K562 (cell line): ENCODE data around the gene LAMTOR4. TPM values are rescaled to one million over a fixed set of nuclear protein-coding genes. Genes with fewer than 3 reads are reported as not detected.

Source experiments
- NFRKB ChIP-seq: fragments of 450-650 bp; IDR thresholded peaks from 2 replicates; pipeline ENCODE4 v1.6.1; 2016; ENCODE audit warnings: low read depth
- RNF2 ChIP-seq: sonication (generic); IDR thresholded peaks from 2 replicates; pipeline ENCODE4 v1.6.1; 2016
- TSC22D4 ChIP-seq: fragments of 450-650 bp; IDR thresholded peaks from 2 replicates; pipeline ENCODE4 v1.6.1; 2016; ENCODE audit warnings: missing genetic modification characterization, missing biosample characterization, control low read depth
- XRCC4 ChIP-seq: IDR thresholded peaks from one replicate; pipeline ENCODE4 v1.6.1; 2011; ENCODE audit not compliant: insufficient read depth, insufficient read length; ENCODE audit errors: extremely low read depth
- YBX1 ChIP-seq: fragments of 450-650 bp; IDR thresholded peaks from 2 replicates; pipeline ENCODE4 v1.7.1; 2016; ENCODE audit warnings: mild to moderate bottlenecking
- ZNF174 ChIP-seq: fragments of 250-450 bp; sonication (Bioruptor Pico); IDR thresholded peaks from 2 replicates; pipeline ENCODE4 v1.4.0; 2020; ENCODE audit warnings: mild to moderate bottlenecking
- ZNF23 ChIP-seq: fragments of 250-450 bp; sonication (Bioruptor Pico); IDR thresholded peaks from 2 replicates; pipeline ENCODE4 v1.4.0; 2020; ENCODE audit warnings: mild to moderate bottlenecking
- ZNF282 ChIP-seq: sonication (generic); formaldehyde crosslinking; IDR thresholded peaks from 2 replicates; pipeline ENCODE4 v1.8.1; 2023; ENCODE audit warnings: missing genetic modification reagents
- polyA plus RNA-seq, 8 experiments: library from polyadenylated mRNA; depleted of rRNA in 4 of 8; stranded (reverse) in 5 of 8; unstranded in 3 of 8; fragments of >200 nt; fragmentation: Nextera tagmentation in 2 of 8; fragmentation: Illumina TruSeq in 1 of 8; extraction: Ambion mirVana in 2 of 8; extraction: Trizol in 1 of 8; gene quantifications; 2 replicates each; pipeline versions ENCODE4 v1.2.1 to v1.2.3, GENCODE V29; 2011 to 2014; ENCODE audit warnings: inconsistent platforms in 1 of 8, missing spikeins in 1 of 8
- total RNA-seq, 7 experiments: library from RNA; depleted of rRNA in 6 of 7; stranded (reverse); fragments of >200 nt in 6 of 7; fragmentation: Illumina TruSeq in 2 of 7; extraction: Trizol in 2 of 7; gene quantifications; 2 replicates each; pipeline versions ENCODE4 v1.2.1 to v1.2.3, GENCODE V29; 2011 to 2021; ENCODE audit warnings: low replicate concordance in 1 of 7
- TF ChIP-seq, protein P1 (sequence below), 2 experiments: fragments of 450-650 bp; formaldehyde crosslinking in 1 of 2; IDR thresholded peaks; 2 replicates each; pipeline versions ENCODE4 v1.4.0 to v1.6.1; 2014 to 2020; ENCODE audit warnings: mild to moderate bottlenecking in 2 of 2, borderline replicate concordance in 1 of 2, low read depth in 1 of 2
- TF ChIP-seq, protein P2 (sequence below): fragments of 250-450 bp; sonication (Bioruptor Pico); IDR thresholded peaks from 2 replicates; pipeline ENCODE4 v1.8.0; 2021; ENCODE audit warnings: moderate library complexity, mild to moderate bottlenecking, inconsistent platforms
- TF ChIP-seq, protein P3 (sequence below), 3 experiments: fragments of 200-800 bp in 1 of 3; fragments of 250-450 bp in 1 of 3; fragments of 450-650 bp in 1 of 3; sonication (Bioruptor Pico) in 1 of 3; sonication (Bioruptor generic) in 1 of 3; formaldehyde crosslinking in 1 of 3; IDR thresholded peaks; 2 replicates each; pipeline versions ENCODE4 v1.6.1 to v1.8.0; 2016 to 2022; ENCODE audit warnings: mild to moderate bottlenecking in 2 of 3, missing genetic modification characterization in 2 of 3, missing compliant biosample characterization in 1 of 3, moderate library complexity in 1 of 3

Gene LAMTOR4
- total and polyA plus RNA-seq, 9 of the 15 experiments (the other 6 are each of a cell fraction or from before 2014, with no cell fraction given), result 79.6 to 314 (median 195) TPM

DNA sequence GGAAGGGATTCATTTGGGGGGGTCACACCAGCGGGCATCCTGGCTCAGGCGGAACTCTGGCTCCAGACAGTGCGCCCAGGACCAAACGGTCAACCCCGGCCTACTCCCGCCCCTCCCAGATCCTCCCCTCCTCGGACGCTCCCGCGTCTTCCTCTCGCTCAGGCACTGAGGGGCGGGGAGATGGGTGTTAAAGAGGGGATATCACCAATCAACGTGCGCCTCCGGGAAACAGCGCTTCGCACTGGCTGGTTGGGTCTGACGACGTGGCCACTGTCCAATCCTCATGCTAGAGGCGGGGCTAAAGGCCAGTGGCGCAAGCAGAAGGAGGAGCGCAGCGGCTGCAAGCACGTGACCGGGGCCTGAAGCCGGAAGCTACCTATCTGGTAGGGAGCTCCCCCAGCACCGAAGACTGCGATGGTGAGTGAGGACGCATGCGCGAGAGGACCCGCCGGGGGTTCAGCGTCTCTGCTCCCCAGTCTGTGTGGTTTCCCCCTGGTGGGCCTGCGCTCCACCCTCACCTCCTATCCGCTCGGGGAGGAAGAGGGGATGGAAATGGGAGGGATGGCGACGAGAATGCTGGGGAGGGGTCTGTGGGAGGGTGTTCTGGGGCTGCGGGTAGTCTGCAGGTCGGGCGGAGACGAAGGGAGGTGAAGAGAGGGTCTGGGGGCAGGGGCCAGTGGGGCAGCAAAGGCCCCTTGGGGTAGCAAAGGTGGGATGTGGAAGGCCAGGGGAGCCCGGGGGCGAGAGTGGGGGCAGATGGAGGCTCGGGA, at the start of gene LAMTOR4 (continued):
- TF ChIP-seq, protein P1, sequence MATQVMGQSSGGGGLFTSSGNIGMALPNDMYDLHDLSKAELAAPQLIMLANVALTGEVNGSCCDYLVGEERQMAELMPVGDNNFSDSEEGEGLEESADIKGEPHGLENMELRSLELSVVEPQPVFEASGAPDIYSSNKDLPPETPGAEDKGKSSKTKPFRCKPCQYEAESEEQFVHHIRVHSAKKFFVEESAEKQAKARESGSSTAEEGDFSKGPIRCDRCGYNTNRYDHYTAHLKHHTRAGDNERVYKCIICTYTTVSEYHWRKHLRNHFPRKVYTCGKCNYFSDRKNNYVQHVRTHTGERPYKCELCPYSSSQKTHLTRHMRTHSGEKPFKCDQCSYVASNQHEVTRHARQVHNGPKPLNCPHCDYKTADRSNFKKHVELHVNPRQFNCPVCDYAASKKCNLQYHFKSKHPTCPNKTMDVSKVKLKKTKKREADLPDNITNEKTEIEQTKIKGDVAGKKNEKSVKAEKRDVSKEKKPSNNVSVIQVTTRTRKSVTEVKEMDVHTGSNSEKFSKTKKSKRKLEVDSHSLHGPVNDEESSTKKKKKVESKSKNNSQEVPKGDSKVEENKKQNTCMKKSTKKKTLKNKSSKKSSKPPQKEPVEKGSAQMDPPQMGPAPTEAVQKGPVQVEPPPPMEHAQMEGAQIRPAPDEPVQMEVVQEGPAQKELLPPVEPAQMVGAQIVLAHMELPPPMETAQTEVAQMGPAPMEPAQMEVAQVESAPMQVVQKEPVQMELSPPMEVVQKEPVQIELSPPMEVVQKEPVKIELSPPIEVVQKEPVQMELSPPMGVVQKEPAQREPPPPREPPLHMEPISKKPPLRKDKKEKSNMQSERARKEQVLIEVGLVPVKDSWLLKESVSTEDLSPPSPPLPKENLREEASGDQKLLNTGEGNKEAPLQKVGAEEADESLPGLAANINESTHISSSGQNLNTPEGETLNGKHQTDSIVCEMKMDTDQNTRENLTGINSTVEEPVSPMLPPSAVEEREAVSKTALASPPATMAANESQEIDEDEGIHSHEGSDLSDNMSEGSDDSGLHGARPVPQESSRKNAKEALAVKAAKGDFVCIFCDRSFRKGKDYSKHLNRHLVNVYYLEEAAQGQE (IDR thresholded peaks at IDR 0.05; ENCODE audit: borderline replicate concordance), result peak; percentile 82
- TF ChIP-seq, protein P1 (CRISPR knock-in tag; IDR thresholded peaks at IDR 0.05; ENCODE audit: low read depth), result no peak
- TF ChIP-seq, protein P2, sequence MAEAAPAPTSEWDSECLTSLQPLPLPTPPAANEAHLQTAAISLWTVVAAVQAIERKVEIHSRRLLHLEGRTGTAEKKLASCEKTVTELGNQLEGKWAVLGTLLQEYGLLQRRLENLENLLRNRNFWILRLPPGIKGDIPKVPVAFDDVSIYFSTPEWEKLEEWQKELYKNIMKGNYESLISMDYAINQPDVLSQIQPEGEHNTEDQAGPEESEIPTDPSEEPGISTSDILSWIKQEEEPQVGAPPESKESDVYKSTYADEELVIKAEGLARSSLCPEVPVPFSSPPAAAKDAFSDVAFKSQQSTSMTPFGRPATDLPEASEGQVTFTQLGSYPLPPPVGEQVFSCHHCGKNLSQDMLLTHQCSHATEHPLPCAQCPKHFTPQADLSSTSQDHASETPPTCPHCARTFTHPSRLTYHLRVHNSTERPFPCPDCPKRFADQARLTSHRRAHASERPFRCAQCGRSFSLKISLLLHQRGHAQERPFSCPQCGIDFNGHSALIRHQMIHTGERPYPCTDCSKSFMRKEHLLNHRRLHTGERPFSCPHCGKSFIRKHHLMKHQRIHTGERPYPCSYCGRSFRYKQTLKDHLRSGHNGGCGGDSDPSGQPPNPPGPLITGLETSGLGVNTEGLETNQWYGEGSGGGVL (CRISPR knock-in tag), result no peak
- no peak for TF ChIP-seq ZNF282 (CRISPR knock-in tag)
- TF ChIP-seq ZNF174 (CRISPR knock-in tag), result no peak
- no peak for TF ChIP-seq ZNF23 (CRISPR knock-in tag)
- TF ChIP-seq XRCC4, result no peak
- TF ChIP-seq YBX1, result no peak
- 0 out of 2 replicates have a peak, but pooled peaks have one; percentile 11 for TF ChIP-seq NFRKB
- TF ChIP-seq, protein P3, sequence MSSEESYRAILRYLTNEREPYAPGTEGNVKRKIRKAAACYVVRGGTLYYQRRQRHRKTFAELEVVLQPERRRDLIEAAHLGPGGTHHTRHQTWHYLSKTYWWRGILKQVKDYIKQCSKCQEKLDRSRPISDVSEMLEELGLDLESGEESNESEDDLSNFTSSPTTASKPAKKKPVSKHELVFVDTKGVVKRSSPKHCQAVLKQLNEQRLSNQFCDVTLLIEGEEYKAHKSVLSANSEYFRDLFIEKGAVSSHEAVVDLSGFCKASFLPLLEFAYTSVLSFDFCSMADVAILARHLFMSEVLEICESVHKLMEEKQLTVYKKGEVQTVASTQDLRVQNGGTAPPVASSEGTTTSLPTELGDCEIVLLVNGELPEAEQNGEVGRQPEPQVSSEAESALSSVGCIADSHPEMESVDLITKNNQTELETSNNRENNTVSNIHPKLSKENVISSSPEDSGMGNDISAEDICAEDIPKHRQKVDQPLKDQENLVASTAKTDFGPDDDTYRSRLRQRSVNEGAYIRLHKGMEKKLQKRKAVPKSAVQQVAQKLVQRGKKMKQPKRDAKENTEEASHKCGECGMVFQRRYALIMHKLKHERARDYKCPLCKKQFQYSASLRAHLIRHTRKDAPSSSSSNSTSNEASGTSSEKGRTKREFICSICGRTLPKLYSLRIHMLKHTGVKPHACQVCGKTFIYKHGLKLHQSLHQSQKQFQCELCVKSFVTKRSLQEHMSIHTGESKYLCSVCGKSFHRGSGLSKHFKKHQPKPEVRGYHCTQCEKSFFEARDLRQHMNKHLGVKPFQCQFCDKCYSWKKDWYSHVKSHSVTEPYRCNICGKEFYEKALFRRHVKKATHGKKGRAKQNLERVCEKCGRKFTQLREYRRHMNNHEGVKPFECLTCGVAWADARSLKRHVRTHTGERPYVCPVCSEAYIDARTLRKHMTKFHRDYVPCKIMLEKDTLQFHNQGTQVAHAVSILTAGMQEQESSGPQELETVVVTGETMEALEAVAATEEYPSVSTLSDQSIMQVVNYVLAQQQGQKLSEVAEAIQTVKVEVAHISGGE (CRISPR knock-in tag; IDR thresholded peaks at IDR 0.05), result peak in 1 of 3 experiments; percentile 72; a peak in 2 of 6 replicates
- TF ChIP-seq RNF2, result no peak
- TF ChIP-seq TSC22D4, result no peak
